ENCODE data around the gene ALKBH4.
"Not testable (repeated sequence)": the region's sequence is repeated elsewhere in the genome, so short reads cannot be mapped to it uniquely, and the experiment has no call there.

The ALKBH4 gene

DNA sequence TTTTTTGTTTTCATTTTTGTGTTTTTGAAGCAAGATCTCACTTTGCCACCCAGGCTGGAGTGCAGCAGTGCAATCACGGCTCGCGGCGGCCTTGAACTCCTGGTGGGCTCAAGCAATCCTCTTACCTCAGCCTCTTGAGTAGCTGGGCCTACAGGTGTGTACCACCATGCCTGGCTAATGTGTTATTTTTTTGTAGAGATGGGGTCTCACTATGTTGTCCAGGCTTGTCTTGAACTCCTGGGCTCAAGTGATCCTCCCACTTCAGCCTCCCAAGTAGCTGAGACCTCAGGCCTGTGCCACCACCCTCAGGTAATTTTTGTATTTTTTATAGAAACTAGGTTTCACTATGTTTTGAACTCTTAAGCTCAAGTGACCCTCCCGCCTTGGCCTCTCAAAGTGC is 53.7 kb downstream of the ALKBH4 start:
- TF ChIP-seq, protein P1, sequence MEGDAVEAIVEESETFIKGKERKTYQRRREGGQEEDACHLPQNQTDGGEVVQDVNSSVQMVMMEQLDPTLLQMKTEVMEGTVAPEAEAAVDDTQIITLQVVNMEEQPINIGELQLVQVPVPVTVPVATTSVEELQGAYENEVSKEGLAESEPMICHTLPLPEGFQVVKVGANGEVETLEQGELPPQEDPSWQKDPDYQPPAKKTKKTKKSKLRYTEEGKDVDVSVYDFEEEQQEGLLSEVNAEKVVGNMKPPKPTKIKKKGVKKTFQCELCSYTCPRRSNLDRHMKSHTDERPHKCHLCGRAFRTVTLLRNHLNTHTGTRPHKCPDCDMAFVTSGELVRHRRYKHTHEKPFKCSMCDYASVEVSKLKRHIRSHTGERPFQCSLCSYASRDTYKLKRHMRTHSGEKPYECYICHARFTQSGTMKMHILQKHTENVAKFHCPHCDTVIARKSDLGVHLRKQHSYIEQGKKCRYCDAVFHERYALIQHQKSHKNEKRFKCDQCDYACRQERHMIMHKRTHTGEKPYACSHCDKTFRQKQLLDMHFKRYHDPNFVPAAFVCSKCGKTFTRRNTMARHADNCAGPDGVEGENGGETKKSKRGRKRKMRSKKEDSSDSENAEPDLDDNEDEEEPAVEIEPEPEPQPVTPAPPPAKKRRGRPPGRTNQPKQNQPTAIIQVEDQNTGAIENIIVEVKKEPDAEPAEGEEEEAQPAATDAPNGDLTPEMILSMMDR (IDR thresholded peaks at IDR 0.05; ENCODE audit: control insufficient read depth, insufficient read depth, low read depth, low read length, missing control alignments), result no peak
- H3K4me3 ChIP-seq (ENCODE audit: control insufficient read depth, low read depth, low read length), result no peak overlapping the region

DNA sequence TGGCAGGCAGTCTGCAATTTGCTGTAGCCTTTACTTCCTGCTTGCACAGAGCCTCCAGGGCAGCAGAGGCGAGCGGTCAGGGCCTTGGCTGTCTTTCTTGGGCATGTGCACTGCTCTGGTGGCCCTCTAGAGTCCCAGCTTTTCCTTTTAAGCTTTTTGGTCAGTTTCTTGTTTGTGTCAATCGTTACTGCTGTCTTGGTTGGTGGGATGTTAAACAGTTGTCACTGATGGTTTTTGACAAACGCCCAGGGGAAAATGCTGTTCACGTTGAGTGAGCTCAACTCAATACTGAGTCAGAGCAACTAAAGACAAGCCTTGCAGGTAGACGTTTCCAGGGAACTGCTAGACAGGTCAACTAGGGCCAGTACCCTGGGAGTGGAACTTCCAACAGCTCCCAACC is 54.5 kb downstream of the ALKBH4 start:
- H3K4me3 ChIP-seq (ENCODE audit: control insufficient read depth, low read depth, low read length), result no peak overlapping the region
- no peak for DNase-seq (ENCODE audit: low read depth)
- TF ChIP-seq, protein P1 (IDR thresholded peaks at IDR 0.05; ENCODE audit: control insufficient read depth, insufficient read depth, low read depth, low read length, missing control alignments), result no peak

More for the DNA sequence above, 53.7 kb downstream of the ALKBH4 start:
- DNase-seq (ENCODE audit: low read depth), result no peak

DNA sequence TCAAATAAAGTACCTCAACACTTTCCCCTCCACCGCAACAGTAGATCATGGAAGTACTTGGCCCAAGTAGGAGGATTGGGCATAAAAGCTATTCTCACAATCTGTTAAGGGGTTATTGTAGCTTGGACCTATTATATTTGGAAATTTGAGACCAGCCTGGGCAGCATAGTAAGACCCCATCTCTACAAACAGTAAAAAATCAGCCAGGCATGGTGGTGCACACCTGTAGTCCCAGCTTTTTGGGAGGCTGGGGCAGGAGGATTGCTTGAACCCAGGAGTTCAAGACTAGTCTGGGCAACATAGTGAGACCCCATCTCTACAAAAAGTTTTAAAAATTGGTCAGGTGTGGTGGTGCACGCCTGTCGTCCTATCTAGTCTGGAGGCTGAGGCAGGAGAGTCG is 55.3 kb downstream of the ALKBH4 start:
- no peak overlapping the region for H3K4me3 ChIP-seq (ENCODE audit: control insufficient read depth, low read depth, low read length)
- DNase-seq (ENCODE audit: low read depth), result no peak
- TF ChIP-seq, protein P1 (IDR thresholded peaks at IDR 0.05; ENCODE audit: control insufficient read depth, insufficient read depth, low read depth, low read length, missing control alignments), result no peak

DNA sequence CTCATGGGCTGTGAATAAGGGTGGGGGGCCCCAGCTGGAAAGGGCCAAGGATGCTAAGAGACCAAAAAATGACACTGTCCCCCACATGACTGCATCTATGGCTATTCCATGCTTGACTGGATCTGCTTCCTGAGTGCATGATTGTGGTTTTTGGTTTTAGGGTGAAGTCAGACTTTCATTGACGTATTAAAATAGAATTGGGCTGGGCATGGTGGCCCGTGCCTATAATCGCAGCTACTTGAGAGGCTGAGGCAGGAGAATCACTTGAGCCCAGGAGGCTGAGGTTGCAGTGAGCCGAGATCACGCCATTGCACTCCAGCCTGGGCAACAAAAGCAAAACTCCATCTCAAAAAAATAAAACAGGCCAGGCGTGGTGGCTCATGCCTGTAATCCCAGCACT is 56.1 kb downstream of the ALKBH4 start:
- H3K4me3 ChIP-seq (ENCODE audit: control insufficient read depth, low read depth, low read length); DNase-seq (ENCODE audit: low read depth): not testable (repeated sequence)

DNA sequence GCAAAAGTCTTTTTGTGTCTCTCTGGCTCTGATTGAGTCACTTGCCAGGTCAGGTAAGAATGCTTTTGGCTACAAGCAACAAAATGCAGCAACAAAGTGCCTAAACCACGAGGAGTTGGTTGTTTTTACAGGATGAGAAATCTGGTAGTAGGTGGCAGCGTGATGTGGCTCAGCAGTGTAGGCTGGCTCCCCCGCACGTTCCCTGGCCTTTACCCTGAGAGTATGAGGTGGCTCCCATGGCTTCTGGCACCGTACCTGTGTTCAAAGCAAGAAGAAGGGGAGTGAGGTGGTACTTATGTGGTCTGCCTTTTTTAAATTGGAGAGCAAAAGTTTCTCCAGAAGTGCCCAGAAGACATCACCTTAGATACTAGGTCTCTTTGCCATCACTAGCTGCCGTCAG is 56.8 kb downstream of the ALKBH4 start:
- TF ChIP-seq, protein P1 (IDR thresholded peaks at IDR 0.05; ENCODE audit: control insufficient read depth, insufficient read depth, low read depth, low read length, missing control alignments), result no peak
- DNase-seq (ENCODE audit: low read depth), result no peak
- no peak overlapping the region for H3K4me3 ChIP-seq (ENCODE audit: control insufficient read depth, low read depth, low read length)
